ENCODE measurements around the gene PALLD. TPM values are rescaled to one million over a fixed set of nuclear protein-coding genes. Genes with fewer than 3 reads are reported as not detected.
A peak's percentile ranks its signal among the peaks of the same experiment; 100 is the strongest.

The PALLD gene
- total RNA-seq, 4 donors from 2014 or later, result 1,903 to 3,507 (median 2,130) TPM

DNA sequence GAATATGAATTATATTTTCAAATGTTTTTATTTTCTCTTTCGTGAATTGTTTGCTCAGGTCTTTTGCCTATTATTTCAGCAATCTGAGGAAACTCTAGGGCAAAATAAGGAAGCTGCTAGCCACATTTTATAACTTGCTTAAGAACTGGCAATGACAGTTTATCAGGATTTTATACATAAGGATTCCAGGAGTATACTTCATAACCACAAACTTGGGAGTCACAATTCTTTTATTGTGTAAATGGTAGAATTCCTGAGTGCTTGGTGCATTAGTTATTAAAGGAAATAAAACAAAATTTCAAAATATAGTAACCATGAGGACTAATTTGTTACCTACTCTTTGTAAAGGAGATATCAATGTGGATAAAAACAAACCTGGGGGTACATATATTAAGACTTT is 54.4 kb downstream of the PALLD start:
- Histone ChIP-seq H3K36me3 (no peaks in the 10 kb centered on the region), H3K27ac (replicated peaks in 1 of 4) (no peak overlapping the region), H3K27me3 (no peaks in the 10 kb centered on the region), H3K4me1 (no peaks in the 10 kb centered on the region), H3K4me3 (no peak overlapping the region), H3K9me3 (no peaks in the 10 kb centered on the region)
- intact Hi-C loops (cut with DNase I), result no loop called here
- no peak for TF ChIP-seq CTCF (IDR thresholded peaks at IDR 0.05)
- no peak for TF ChIP-seq POLR2A (IDR thresholded peaks at IDR 0.05; ENCODE audit: low read depth)
- TF ChIP-seq POLR2AphosphoS5 (IDR thresholded peaks at IDR 0.05), result no peak
- TF ChIP-seq EP300 (IDR thresholded peaks at IDR 0.05), result no peak
- no peak for DNase-seq (ENCODE audit: extremely low spot score)
- WGBS, result 89% methylated on average over 1 of the region's 1 CpG

DNA sequence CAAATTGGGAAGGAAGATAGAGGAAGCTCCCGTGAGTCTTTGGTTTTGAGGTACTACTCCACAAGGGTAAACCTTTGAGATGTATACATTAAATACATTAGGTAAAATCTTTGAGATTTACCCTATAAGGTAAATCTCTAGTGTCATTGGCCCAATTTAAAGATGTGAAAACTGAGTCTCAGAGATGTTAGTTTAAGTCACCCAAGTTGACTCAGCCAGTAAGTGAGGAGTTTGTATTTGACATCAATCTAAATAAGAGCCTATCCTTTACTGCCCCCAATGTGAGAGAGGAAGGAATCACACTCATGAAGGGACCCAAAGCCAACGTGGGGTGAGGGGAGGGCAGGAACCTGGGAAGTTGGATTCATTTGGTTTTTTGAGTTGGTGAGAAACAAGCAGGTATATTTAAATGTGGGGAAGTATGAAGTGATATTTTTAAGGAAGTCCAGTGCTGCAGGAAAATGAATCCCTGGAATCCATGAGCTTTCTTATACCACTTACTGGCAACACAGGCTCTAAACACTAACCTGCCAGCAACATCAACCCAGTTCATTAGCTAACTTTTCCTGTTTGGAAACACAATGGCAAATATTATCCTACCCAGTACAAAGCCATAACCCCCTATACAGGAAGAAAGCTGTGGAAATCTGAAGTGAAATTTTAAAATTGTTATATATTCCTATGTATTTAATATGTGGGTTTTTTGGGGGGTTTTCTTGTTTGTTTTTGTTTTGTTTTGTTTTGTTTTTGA is 55.3 kb downstream of the PALLD start:
- intact Hi-C loops (cut with DNase I), result no loop called here
- WGBS, result 64% methylated on average over 2 of the region's 2 CpGs

GRCh38 chr4:168553714-168554370 is 57.0 kb downstream of the PALLD start:
- WGBS, result 80% methylated on average over 8 of the region's 8 CpGs
- Histone ChIP-seq H3K36me3 (no peaks in the 10 kb centered on the region), H3K27ac (replicated peaks in 1 of 4) (no peak overlapping the region), H3K4me1 (peaks cover 0 to 8% (median 0%) of the 10 kb centered on the region in 4 donors), H3K9me3 (no peaks in the 10 kb centered on the region), H3K27me3 (no peaks in the 10 kb centered on the region), H3K4me3 (no peak overlapping the region)
- DNase-seq (ENCODE audit: extremely low spot score), result no peak
- intact Hi-C loops (cut with DNase I), result no loop called here
- TF ChIP-seq CTCF (IDR thresholded peaks at IDR 0.05) (no peak), EP300 (IDR thresholded peaks at IDR 0.05) (no peak), POLR2AphosphoS5 (IDR thresholded peaks at IDR 0.05) (no peak), POLR2A (IDR thresholded peaks at IDR 0.05; ENCODE audit: low read depth) (no peak)

More for the DNA sequence above, 55.3 kb downstream of the PALLD start:
- H3K27me3 ChIP-seq, result no peaks in the 10 kb centered on the region
- H3K27ac ChIP-seq (replicated peaks in 1 of 4), result no peak overlapping the region
- DNase-seq (ENCODE audit: extremely low spot score), result no peak
- no peaks in the 10 kb centered on the region for H3K4me1 ChIP-seq
- H3K9me3 ChIP-seq, result no peaks in the 10 kb centered on the region
- H3K36me3 ChIP-seq, result no peaks in the 10 kb centered on the region
- H3K4me3 ChIP-seq, result no peak overlapping the region
- TF ChIP-seq EP300 (IDR thresholded peaks at IDR 0.05) (no peak), POLR2AphosphoS5 (IDR thresholded peaks at IDR 0.05) (no peak), CTCF (IDR thresholded peaks at IDR 0.05) (peak in 1 of 3 experiments; percentile 5)

- intact Hi-C loops (cut with DNase I), result no loop called here
- no peak for DNase-seq (ENCODE audit: extremely low spot score)
- Histone ChIP-seq H3K4me1 (peaks cover 4 to 16% (median 5%) of the 10 kb centered on the region in 4 donors), H3K27ac (replicated peaks in 1 of 4) (no peak overlapping the region), H3K36me3 (no peaks in the 10 kb centered on the region), H3K27me3 (no peaks in the 10 kb centered on the region), H3K9me3 (no peaks in the 10 kb centered on the region), H3K4me3 (no peak overlapping the region)
- no peak for TF ChIP-seq POLR2A (IDR thresholded peaks at IDR 0.05; ENCODE audit: low read depth)
- TF ChIP-seq CTCF (IDR thresholded peaks at IDR 0.05), result no peak
- TF ChIP-seq EP300 (IDR thresholded peaks at IDR 0.05), result no peak
- TF ChIP-seq POLR2AphosphoS5 (IDR thresholded peaks at IDR 0.05), result no peak
- whole genome bisulfite sequencing, result 94% methylated on average over 5 of the region's 5 CpGs
Observed at GRCh38 chr4:168555437-168555836, 58.6 kb downstream of the PALLD start.
